K562 (cell line): ENCODE data around the gene LY6G6D. TPM values are rescaled to one million over a fixed set of nuclear protein-coding genes. Genes with fewer than 3 reads are reported as not detected.
A peak's percentile ranks its signal among the peaks of the same experiment; 100 is the strongest.

Experiments used
- ATAC-seq: fragments of 200-7000 bp; cut with Tn5 transposase; 3 replicates; pipeline ENCODE4 v1.9.1; 2020; ENCODE audit warnings: moderate library complexity
- BruUV-seq: library from RNA; stranded (reverse); fragments of 400-500 nt; replicated peaks from 2 replicates; lab custom pipeline; 2021; lab: Mats Ljungman, UMichigan
- CTCF ChIA-PET: fragments of 300-600 bp; formaldehyde crosslinking; extraction: SDS; loops from one replicate; lab custom pipeline; 2021; ENCODE audit warnings: low intra/inter-chr PET ratio; lab: Yijun Ruan, JAX
- POLR2A ChIA-PET: fragments of 300-600, 350-650 bp; sonication (Branson Sonifier 250); formaldehyde crosslinking; extraction: SDS; loops from one replicate; lab custom pipeline; 2021; ENCODE audit warnings: antibody characterized with exemption, inconsistent platforms; lab: Yijun Ruan, JAX
- DNase-seq, 4 experiments: peaks; one replicate each; pipeline versions ENCODE4 v3.0.0 to v3.0.0-alpha.2; 2011 to 2018; ENCODE audit warnings: low spot score in 3 of 4, mixed read lengths in 3 of 4; ENCODE audit errors: extremely low read depth in 1 of 4
- FAIRE-seq: peaks from 2 replicates; lab custom pipeline; 2011; peaks lifted over from hg19 to GRCh38; lab: Jason Lieb, UNC
- H2AFZ ChIP-seq: 2 replicates; pipeline ENCODE4 v1.6.0; 2011; ENCODE audit warnings: low read depth, low read length, control low read depth, inconsistent platforms
- H3K27ac ChIP-seq: fragments of 200-600 bp; 3 replicates; pipeline ENCODE4 v1.8.0; 2011; ENCODE audit warnings: low read depth, mild to moderate bottlenecking, control low read depth, inconsistent platforms, low read length, moderate library complexity, mixed read lengths; ENCODE audit errors: extremely low read depth
- H3K27me3 ChIP-seq, 2 experiments: fragments of 300-600 bp in 1 of 2; 2 replicates in 1 of 2; 3 replicates in 1 of 2; pipeline versions ENCODE4 v1.6.0 to v1.8.0; 2011; ENCODE audit warnings: inconsistent platforms in 2 of 2, low read length in 2 of 2, mild to moderate bottlenecking in 1 of 2, mixed read lengths in 1 of 2, moderate library complexity in 1 of 2; ENCODE audit not compliant: control insufficient read depth in 2 of 2, insufficient read depth in 2 of 2
- H3K36me3 ChIP-seq: fragments of 300-600 bp; 3 replicates; pipeline ENCODE4 v1.8.0; 2011; ENCODE audit warnings: mild to moderate bottlenecking, low read length, inconsistent platforms; ENCODE audit not compliant: control insufficient read depth, insufficient read depth
- H3K4me1 ChIP-seq, 2 experiments: fragments of 200-600 bp in 1 of 2; replicated peaks in 1 of 2; 2 replicates in 1 of 2; 3 replicates in 1 of 2; pipeline versions ENCODE4 v1.5.1 to v1.8.0; 2011; ENCODE audit warnings: inconsistent platforms in 2 of 2, low read length in 2 of 2, mild to moderate bottlenecking in 1 of 2, mixed read lengths in 1 of 2, moderate library complexity in 1 of 2; ENCODE audit not compliant: control insufficient read depth in 2 of 2, insufficient read depth in 2 of 2
- H3K4me2 ChIP-seq: 2 replicates; pipeline ENCODE4 v1.6.1; 2011; ENCODE audit warnings: low read length, control low read depth, inconsistent platforms, mixed read lengths; ENCODE audit not compliant: insufficient read depth
- H3K4me3 ChIP-seq: fragments of 200-600 bp; sonication (generic), shearing (Covaris generic); 2 replicates; pipeline ENCODE4 v1.5.1; 2016; ENCODE audit warnings: control low read depth, inconsistent platforms
- H3K79me2 ChIP-seq: fragments of 200-600 bp; 3 replicates; pipeline ENCODE4 v1.8.0; 2011; ENCODE audit warnings: low read length, inconsistent platforms; ENCODE audit not compliant: control insufficient read depth, insufficient read depth
- H3K9ac ChIP-seq, 2 experiments: 2 replicates each; pipeline versions ENCODE4 v1.6.0 to v1.6.1; 2011; ENCODE audit warnings: low read depth in 2 of 2, low read length in 2 of 2, control low read depth in 1 of 2, inconsistent platforms in 1 of 2, mild to moderate bottlenecking in 1 of 2, mixed read lengths in 1 of 2; ENCODE audit not compliant: insufficient read depth in 1 of 2
- H3K9me1 ChIP-seq: one replicate; pipeline ENCODE4 v1.6.0; 2011; ENCODE audit warnings: inconsistent platforms, mild to moderate bottlenecking, low read length, moderate library complexity; ENCODE audit not compliant: control insufficient read depth, insufficient read depth
- H3K9me3 ChIP-seq: replicated peaks from 2 replicates; pipeline ENCODE4 v1.5.1; 2011; ENCODE audit warnings: low read depth, low read length, inconsistent platforms; ENCODE audit not compliant: control insufficient read depth, insufficient read depth
- H4K20me1 ChIP-seq: replicated peaks from 2 replicates; pipeline ENCODE4 v1.6.1; 2011; ENCODE audit warnings: low read length, inconsistent platforms, mixed read lengths; ENCODE audit not compliant: control insufficient read depth, insufficient read depth
- CBFA2T2 ChIP-seq: fragments of 450-650 bp; conservative IDR thresholded peaks from 2 replicates; pipeline ENCODE4 v1.6.1; 2017; ENCODE audit warnings: mild to moderate bottlenecking
- CBFA2T3 ChIP-seq: fragments of 450-650 bp; IDR thresholded peaks from 2 replicates; pipeline ENCODE4 v1.6.1; 2017
- EP300 ChIP-seq: IDR thresholded peaks from 2 replicates; pipeline ENCODE4 v1.6.1; 2012; ENCODE audit warnings: low read length, improper control_type of control experiment
- ETV5 ChIP-seq: sonication (generic); formaldehyde crosslinking; IDR thresholded peaks from 2 replicates; pipeline ENCODE4 v1.4.0; 2020; ENCODE audit warnings: low read depth, mild to moderate bottlenecking, missing genetic modification reagents
- KAT8 ChIP-seq: fragments of 450-650 bp; IDR thresholded peaks from 2 replicates; pipeline ENCODE4 v1.6.1; 2016; ENCODE audit warnings: low read depth, mild to moderate bottlenecking
- MEF2D ChIP-seq: conservative IDR thresholded peaks from 2 replicates; pipeline ENCODE4 v1.6.1; 2016; ENCODE audit warnings: low read depth, missing genetic modification characterization, missing compliant biosample characterization
- RB1 ChIP-seq: fragments of 450-650 bp; IDR thresholded peaks from 2 replicates; pipeline ENCODE4 v1.6.1; 2017; ENCODE audit warnings: low read depth, mild to moderate bottlenecking
- SMARCA4 ChIP-seq: fragments of 450-650 bp; IDR thresholded peaks from 2 replicates; pipeline ENCODE4 v1.6.1; 2016
- TCF3 ChIP-seq: sonication (generic); formaldehyde crosslinking; IDR thresholded peaks from 2 replicates; pipeline ENCODE4 v1.4.0; 2020; ENCODE audit warnings: mild to moderate bottlenecking, missing genetic modification reagents
- ZBTB7A ChIP-seq: IDR thresholded peaks from 2 replicates; pipeline ENCODE4 v1.6.1; 2011; ENCODE audit warnings: low read depth, mild to moderate bottlenecking, low read length, moderate library complexity, borderline replicate concordance; ENCODE audit not compliant: control insufficient read depth
- ZC3H11A ChIP-seq: IDR thresholded peaks from 2 replicates; pipeline ENCODE4 v1.6.1; 2012; ENCODE audit warnings: low read depth, low read length, improper control_type of control experiment
- ZFX ChIP-seq: sonication (generic); formaldehyde crosslinking; IDR thresholded peaks from 2 replicates; pipeline ENCODE4 v1.8.0; 2022; ENCODE audit warnings: mild to moderate bottlenecking, missing genetic modification reagents, moderate library complexity
- ZNF23 ChIP-seq: fragments of 250-450 bp; sonication (Bioruptor Pico); IDR thresholded peaks from 2 replicates; pipeline ENCODE4 v1.4.0; 2020; ENCODE audit warnings: mild to moderate bottlenecking
- WGBS: fragments of 100-300 bp; shearing (Covaris generic); methylation state at CpG from one replicate; pipeline ENCODE4 v1.1.6; 2016; ENCODE audit warnings: low coverage, mixed read lengths; ENCODE audit not compliant: insufficient coverage; ENCODE audit errors: missing lambda C conversion rate; 5-methylcytosine and 5-hydroxymethylcytosine counted together
- in situ Hi-C: fragments of 300-500 bp; cut with MboI; formaldehyde crosslinking; loops from 4 replicates; pipeline ENCODE4 v1.15.0; 2018; ENCODE audit warnings: inconsistent platforms, mixed read lengths
- intact Hi-C: fragments of 100-400 bp; cut with micrococcal nuclease; formaldehyde crosslinking; loops from 2 replicates; pipeline ENCODE4 v1.14.2; 2022
- polyA plus RNA-seq, 8 experiments: library from polyadenylated mRNA; depleted of rRNA in 4 of 8; stranded (reverse) in 5 of 8; unstranded in 3 of 8; fragments of >200 nt; fragmentation: Nextera tagmentation in 2 of 8; fragmentation: Illumina TruSeq in 1 of 8; extraction: Ambion mirVana in 2 of 8; extraction: Trizol in 1 of 8; gene quantifications; 2 replicates each; pipeline versions ENCODE4 v1.2.1 to v1.2.3, GENCODE V29; 2011 to 2014; ENCODE audit warnings: inconsistent platforms in 1 of 8, missing spikeins in 1 of 8
- total RNA-seq, 7 experiments: library from RNA; depleted of rRNA in 6 of 7; stranded (reverse); fragments of >200 nt in 6 of 7; fragmentation: Illumina TruSeq in 2 of 7; extraction: Trizol in 2 of 7; gene quantifications; 2 replicates each; pipeline versions ENCODE4 v1.2.1 to v1.2.3, GENCODE V29; 2011 to 2021; ENCODE audit warnings: low replicate concordance in 1 of 7
- TF ChIP-seq, protein P1 (sequence below), 3 experiments: IDR thresholded peaks in 2 of 3; conservative IDR thresholded peaks in 1 of 3; 2 replicates each; pipeline ENCODE4 v1.5.1; 2011 to 2012; ENCODE audit warnings: low read length in 3 of 3, mild to moderate bottlenecking in 3 of 3, control low read depth in 2 of 3, improper control_type of control experiment in 1 of 3, inconsistent platforms in 1 of 3, low read depth in 1 of 3, mixed read lengths in 1 of 3, moderate library complexity in 1 of 3; ENCODE audit not compliant: insufficient read depth in 2 of 3
- TF ChIP-seq, protein P2 (sequence below): fragments of 450-650 bp; IDR thresholded peaks from 2 replicates; pipeline ENCODE4 v1.6.1; 2016
- TF ChIP-seq, protein P3 (sequence below): fragments of 450-650 bp; IDR thresholded peaks from 2 replicates; pipeline ENCODE4 v1.6.1; 2017; ENCODE audit warnings: antibody characterized with exemption, mild to moderate bottlenecking

The LY6G6D gene
- total and polyA plus RNA-seq, 9 of the 15 experiments (the other 6 are each of a cell fraction or from before 2014, with no cell fraction given): 0.30 to 0.38 TPM; not detected in 7

DNA sequence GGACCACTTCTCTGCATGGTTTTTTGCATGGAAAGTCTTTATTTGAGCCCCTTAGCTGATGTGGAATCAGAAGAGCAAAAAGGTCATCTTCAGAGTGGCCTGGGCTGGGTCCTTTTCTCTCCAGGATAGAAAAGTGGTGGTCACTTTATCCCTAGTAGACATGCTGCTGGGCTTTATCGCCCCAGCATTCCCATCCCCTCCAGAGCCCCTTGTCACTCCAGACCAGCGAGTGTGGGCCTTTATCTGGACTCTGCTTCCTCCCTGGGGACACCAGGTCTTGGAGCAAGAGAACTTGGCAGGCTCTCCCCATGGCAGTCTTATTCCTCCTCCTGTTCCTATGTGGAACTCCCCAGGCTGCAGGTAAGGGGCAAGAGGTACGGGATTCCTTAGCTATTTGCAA lies 8.5 kb upstream of the LY6G6D start, which contains the start of gene LY6G6F:
Gene LY6G6F, plus strand, starts transcription at position 268 of the 400 bp plus-strand sequence. Its CDS starts 41 bp downstream, at position 309.
- Histone ChIP-seq H3K9me1 (no peaks in the 10 kb centered on the region), H3K4me2 (peak within 1 kb of the TSS; percentile 44), H3K27ac (peak within 1 kb of the TSS; percentile 23), H3K79me2 (peaks cover 19% of the 10 kb centered on the region), H2AFZ (peak within 1 kb of the TSS; percentile 91), H3K9me3 (no peaks in the 10 kb centered on the region), H3K9ac (peak within 1 kb of the TSS; percentile 23 to 46; a peak in 3 of 4 replicates), H4K20me1 (no peaks in the 10 kb centered on the region; the same call in 1 of the 2 replicates), H3K4me3 (no peak within 1 kb of the TSS), H3K4me1 (peaks cover 35 to 37% of the 10 kb centered on the region in 2 experiments), H3K36me3 (peaks cover 4% of the 10 kb centered on the region; the same call in 2 of the 3 replicates), H3K27me3 (no peaks in the 10 kb centered on the region)
- ChIA-PET POLR2A (interaction anchor here (0.6 to 12.4 kb wide), 7 partner anchors 9 to 989 kb away, joined by 3 to 223 read pairs (median 4); partner anchors contain the start of genes DDAH2, LY6G6C, LY6G6D and MDC1), CTCF (no interaction called here)
- FAIRE-seq (no peak), ATAC-seq (0 out of 3 replicates have a peak, but pooled peaks have one; percentile 0), DNase-seq (peak in 2 of 4 experiments; percentile 65 to 75)
- in situ Hi-C loops: no loop called here
- no TSS peak for BruUV-seq
- intact Hi-C loops: no loop called here
- 8% methylated on average over 3 of the region's 3 CpGs for WGBS
- 0 out of 2 replicates have a peak, but pooled peaks have one; percentile 7 for TF ChIP-seq KAT8
- TF ChIP-seq TCF3 (CRISPR knock-in tag): peak; percentile 63
- no peak for TF ChIP-seq RB1
- peak; percentile 73 for TF ChIP-seq CBFA2T3
- TF ChIP-seq MEF2D (tag): 0 out of 2 replicates have a peak, but pooled peaks have one; percentile 24
- TF ChIP-seq, protein P1, sequence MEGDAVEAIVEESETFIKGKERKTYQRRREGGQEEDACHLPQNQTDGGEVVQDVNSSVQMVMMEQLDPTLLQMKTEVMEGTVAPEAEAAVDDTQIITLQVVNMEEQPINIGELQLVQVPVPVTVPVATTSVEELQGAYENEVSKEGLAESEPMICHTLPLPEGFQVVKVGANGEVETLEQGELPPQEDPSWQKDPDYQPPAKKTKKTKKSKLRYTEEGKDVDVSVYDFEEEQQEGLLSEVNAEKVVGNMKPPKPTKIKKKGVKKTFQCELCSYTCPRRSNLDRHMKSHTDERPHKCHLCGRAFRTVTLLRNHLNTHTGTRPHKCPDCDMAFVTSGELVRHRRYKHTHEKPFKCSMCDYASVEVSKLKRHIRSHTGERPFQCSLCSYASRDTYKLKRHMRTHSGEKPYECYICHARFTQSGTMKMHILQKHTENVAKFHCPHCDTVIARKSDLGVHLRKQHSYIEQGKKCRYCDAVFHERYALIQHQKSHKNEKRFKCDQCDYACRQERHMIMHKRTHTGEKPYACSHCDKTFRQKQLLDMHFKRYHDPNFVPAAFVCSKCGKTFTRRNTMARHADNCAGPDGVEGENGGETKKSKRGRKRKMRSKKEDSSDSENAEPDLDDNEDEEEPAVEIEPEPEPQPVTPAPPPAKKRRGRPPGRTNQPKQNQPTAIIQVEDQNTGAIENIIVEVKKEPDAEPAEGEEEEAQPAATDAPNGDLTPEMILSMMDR (IDR thresholded peaks at IDR 0.05 in 2 of 3, conservative IDR thresholded peaks at IDR 0.05 in 1 of 3; ENCODE audit: insufficient read depth in 2 of 3, low read depth in 1 of 3, low read length in 3 of 3): peak in 1 of 3 experiments; percentile 3; a peak in 1 of 6 replicates
- TF ChIP-seq, protein P2, sequence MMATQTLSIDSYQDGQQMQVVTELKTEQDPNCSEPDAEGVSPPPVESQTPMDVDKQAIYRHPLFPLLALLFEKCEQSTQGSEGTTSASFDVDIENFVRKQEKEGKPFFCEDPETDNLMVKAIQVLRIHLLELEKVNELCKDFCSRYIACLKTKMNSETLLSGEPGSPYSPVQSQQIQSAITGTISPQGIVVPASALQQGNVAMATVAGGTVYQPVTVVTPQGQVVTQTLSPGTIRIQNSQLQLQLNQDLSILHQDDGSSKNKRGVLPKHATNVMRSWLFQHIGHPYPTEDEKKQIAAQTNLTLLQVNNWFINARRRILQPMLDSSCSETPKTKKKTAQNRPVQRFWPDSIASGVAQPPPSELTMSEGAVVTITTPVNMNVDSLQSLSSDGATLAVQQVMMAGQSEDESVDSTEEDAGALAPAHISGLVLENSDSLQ: peak; percentile 37; the same call in 1 of the 2 replicates
- 0 out of 2 replicates have a peak, but pooled peaks have one; percentile 31 for TF ChIP-seq ETV5 (CRISPR knock-in tag)
- peak; percentile 26; the same call in 1 of the 2 replicates for TF ChIP-seq EP300
- TF ChIP-seq ZFX (CRISPR knock-in tag): 0 out of 2 replicates have a peak, but pooled peaks have one; percentile 12
- no peak for TF ChIP-seq ZNF23
- TF ChIP-seq, protein P3, sequence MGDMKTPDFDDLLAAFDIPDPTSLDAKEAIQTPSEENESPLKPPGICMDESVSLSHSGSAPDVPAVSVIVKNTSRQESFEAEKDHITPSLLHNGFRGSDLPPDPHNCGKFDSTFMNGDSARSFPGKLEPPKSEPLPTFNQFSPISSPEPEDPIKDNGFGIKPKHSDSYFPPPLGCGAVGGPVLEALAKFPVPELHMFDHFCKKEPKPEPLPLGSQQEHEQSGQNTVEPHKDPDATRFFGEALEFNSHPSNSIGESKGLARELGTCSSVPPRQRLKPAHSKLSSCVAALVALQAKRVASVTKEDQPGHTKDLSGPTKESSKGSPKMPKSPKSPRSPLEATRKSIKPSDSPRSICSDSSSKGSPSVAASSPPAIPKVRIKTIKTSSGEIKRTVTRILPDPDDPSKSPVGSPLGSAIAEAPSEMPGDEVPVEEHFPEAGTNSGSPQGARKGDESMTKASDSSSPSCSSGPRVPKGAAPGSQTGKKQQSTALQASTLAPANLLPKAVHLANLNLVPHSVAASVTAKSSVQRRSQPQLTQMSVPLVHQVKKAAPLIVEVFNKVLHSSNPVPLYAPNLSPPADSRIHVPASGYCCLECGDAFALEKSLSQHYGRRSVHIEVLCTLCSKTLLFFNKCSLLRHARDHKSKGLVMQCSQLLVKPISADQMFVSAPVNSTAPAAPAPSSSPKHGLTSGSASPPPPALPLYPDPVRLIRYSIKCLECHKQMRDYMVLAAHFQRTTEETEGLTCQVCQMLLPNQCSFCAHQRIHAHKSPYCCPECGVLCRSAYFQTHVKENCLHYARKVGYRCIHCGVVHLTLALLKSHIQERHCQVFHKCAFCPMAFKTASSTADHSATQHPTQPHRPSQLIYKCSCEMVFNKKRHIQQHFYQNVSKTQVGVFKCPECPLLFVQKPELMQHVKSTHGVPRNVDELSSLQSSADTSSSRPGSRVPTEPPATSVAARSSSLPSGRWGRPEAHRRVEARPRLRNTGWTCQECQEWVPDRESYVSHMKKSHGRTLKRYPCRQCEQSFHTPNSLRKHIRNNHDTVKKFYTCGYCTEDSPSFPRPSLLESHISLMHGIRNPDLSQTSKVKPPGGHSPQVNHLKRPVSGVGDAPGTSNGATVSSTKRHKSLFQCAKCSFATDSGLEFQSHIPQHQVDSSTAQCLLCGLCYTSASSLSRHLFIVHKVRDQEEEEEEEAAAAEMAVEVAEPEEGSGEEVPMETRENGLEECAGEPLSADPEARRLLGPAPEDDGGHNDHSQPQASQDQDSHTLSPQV: peak; percentile 44; the same call in 1 of the 2 replicates
- TF ChIP-seq ZBTB7A: peak; percentile 53; the same call in 1 of the 2 replicates
- peak; percentile 56 for TF ChIP-seq CBFA2T2
- 0 out of 2 replicates have a peak, but pooled peaks have one; percentile 24 for TF ChIP-seq ZC3H11A
- peak; percentile 25; the same call in 1 of the 2 replicates for TF ChIP-seq SMARCA4
